ENCODE measurements around the gene TMBIM1. TPM values are rescaled to one million over a fixed set of nuclear protein-coding genes. Genes with fewer than 3 reads are reported as not detected.

The TMBIM1 gene
- total and polyA plus RNA-seq, 9 of the 15 experiments (the other 6 are each of a cell fraction or from before 2014, with no cell fraction given), result 14.2 to 105 (median 47.0) TPM

DNA sequence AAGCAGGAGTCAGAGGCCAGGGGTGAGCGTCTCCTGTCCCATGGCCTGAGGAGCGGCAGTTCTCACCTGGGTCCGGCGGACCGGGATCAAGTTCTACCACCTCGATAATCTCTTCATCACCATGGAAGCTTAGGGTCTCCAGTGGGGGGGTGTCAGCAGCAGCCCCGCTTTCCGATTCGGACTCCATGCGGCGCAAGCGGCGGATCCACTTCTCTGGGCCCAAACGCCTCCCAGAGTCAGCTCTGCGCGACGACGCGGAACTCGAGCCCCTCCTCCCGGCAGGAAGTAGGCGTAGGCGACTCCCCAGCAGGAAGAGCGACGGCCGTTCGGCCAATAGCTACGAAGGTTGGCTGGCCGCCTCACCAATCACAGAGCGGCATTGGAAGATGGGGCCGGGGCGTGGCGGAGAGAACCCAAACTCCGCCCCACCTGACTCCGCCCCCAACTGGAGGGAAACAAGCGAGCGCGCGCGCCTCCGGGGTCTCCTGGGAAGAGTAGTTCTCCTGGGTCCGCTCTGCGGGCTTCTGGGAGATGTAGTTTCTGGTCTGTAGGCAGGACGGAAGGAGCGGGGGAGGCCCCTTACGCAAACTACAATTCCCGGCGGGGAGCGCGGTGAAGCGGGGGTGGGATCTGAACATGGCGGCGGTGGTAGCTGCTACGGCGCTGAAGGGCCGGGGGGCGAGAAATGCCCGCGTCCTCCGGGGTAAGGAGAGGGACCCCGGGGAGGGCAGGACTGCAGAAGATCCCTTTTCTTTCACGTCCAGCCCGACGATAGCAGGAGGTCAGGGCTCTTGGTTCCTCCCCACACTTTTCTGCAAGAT is 22.2 kb downstream of the TMBIM1 start, which contains the start of the genes AAMP and PNKD (continued):
- TF ChIP-seq, protein P1, sequence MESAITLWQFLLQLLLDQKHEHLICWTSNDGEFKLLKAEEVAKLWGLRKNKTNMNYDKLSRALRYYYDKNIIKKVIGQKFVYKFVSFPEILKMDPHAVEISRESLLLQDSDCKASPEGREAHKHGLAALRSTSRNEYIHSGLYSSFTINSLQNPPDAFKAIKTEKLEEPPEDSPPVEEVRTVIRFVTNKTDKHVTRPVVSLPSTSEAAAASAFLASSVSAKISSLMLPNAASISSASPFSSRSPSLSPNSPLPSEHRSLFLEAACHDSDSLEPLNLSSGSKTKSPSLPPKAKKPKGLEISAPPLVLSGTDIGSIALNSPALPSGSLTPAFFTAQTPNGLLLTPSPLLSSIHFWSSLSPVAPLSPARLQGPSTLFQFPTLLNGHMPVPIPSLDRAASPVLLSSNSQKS (CRISPR knock-in tag; IDR thresholded peaks at IDR 0.05), result no peak
- TF ChIP-seq GTF2B (IDR thresholded peaks at IDR 0.05; ENCODE audit: extremely low read depth, insufficient read length), result no peak
- peak; percentile 97 for TF ChIP-seq ZNF143 (CRISPR knock-in tag; IDR thresholded peaks at IDR 0.05)
- TF ChIP-seq, protein P2, sequence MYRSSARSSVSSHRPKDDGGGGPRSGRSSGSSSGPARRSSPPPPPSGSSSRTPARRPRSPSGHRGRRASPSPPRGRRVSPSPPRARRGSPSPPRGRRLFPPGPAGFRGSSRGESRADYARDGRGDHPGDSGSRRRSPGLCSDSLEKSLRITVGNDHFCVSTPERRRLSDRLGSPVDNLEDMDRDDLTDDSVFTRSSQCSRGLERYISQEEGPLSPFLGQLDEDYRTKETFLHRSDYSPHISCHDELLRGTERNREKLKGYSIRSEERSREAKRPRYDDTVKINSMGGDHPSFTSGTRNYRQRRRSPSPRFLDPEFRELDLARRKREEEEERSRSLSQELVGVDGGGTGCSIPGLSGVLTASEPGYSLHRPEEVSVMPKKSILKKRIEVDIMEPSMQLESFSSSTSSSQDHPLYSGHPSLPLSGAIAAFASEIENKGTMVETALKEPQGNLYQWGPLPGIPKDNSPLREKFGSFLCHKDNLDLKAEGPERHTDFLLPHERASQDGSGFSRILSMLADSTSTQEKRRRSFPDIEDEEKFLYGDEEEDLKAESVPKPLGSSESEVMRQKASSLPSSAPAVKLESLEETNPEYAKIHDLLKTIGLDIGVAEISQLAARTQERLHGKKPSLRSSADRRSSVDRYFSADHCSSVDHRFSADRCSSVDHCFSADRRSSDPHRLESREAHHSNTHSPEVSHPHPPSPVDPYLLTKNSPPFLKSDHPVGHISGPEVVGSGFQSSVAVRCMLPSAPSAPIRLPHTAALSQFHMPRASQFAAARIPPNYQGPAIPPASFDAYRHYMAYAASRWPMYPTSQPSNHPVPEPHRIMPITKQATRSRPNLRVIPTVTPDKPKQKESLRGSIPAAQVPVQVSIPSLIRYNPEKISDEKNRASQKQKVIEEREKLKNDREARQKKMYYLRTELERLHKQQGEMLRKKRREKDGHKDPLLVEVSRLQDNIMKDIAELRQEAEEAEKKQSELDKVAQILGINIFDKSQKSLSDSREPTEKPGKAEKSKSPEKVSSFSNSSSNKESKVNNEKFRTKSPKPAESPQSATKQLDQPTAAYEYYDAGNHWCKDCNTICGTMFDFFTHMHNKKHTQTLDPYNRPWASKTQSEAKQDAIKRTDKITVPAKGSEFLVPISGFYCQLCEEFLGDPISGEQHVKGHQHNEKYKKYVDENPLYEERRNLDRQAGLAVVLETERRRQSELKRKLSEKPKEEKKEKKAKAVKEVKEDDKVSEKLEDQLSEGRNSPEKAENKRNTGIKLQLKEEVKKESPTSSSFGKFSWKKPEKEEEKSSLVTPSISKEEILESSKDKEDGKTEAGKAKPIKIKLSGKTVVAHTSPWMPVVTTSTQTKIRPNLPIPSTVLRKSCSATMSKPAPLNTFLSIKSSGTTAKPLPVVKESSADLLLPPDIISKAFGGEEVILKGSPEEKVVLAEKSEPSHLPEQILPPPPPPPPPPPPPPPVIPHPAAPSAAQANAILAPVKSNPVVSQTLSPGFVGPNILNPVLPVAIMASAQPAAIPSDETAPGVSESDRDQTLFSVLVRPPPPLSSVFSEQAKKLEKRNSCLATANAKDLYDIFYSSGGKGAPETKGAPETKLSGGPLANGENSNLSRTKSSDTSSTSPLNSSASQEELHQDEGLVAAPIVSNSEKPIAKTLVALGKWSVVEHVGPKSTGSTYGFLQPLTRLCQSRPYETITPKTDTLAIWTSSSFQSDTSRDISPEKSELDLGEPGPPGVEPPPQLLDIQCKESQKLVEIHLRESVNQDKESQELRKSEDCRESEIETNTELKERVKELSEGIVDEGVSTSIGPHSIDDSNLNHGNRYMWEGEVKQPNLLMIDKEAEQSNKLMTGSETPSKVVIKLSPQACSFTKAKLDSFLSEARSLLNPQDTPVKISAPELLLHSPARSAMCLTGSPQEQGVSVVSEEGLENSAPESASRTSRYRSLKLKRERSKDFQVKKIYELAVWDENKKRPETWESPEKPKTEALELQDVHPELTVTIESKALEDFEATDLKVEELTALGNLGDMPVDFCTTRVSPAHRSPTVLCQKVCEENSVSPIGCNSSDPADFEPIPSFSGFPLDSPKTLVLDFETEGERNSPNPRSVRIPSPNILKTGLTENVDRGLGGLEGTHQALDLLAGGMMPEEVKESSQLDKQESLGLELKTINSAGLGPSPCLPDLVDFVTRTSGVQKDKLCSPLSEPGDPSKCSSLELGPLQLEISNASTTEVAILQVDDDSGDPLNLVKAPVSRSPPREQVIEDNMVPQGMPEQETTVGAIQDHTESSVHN (IDR thresholded peaks at IDR 0.05; ENCODE audit: borderline replicate concordance in 1 of 2, low read depth in 1 of 2), result no peak
- TF ChIP-seq TEAD4 (IDR thresholded peaks at IDR 0.05; ENCODE audit: low read length), result no peak
- TF ChIP-seq TEAD4 (CRISPR knock-in tag; IDR thresholded peaks at IDR 0.05; ENCODE audit: borderline replicate concordance), result no peak
- no peak for TF ChIP-seq ZNF695 (CRISPR knock-in tag; IDR thresholded peaks at IDR 0.05)
- no peak for TF ChIP-seq CEBPB (tag; IDR thresholded peaks at IDR 0.05)
- TF ChIP-seq GABPB2 (CRISPR knock-in tag; conservative IDR thresholded peaks at IDR 0.05), result no peak
- no peak for TF ChIP-seq FOXP4 (CRISPR knock-in tag; IDR thresholded peaks at IDR 0.05; ENCODE audit: borderline replicate concordance)
- no peak for TF ChIP-seq ZNF184 (CRISPR knock-in tag; IDR thresholded peaks at IDR 0.05)
- no peak for TF ChIP-seq ZNF436 (CRISPR knock-in tag; IDR thresholded peaks at IDR 0.05)
- no peak for TF ChIP-seq FOSL1 (tag; conservative IDR thresholded peaks at IDR 0.05)
- no peak for TF ChIP-seq ERF (CRISPR knock-in tag; IDR thresholded peaks at IDR 0.05)
- no peak for TF ChIP-seq GATAD2B (IDR thresholded peaks at IDR 0.05; ENCODE audit: borderline replicate concordance)
